Measurements from ENCODE around the gene BSG.
"Not testable (repeated sequence)": the region's sequence is repeated elsewhere in the genome, so short reads cannot be mapped to it uniquely, and the experiment has no call there.

Gene BSG

GRCh38 chr19:591099-591958, 18.9 kb downstream of the BSG start:
- peaks cover 38% of the 10 kb centered on the region for H3K27me3 ChIP-seq (ENCODE audit: low read depth)
- no peak overlapping the region for H3K4me3 ChIP-seq
- in situ Hi-C loops (cut with MboI; ENCODE audit: low sequenced_read_pairs): loop anchor here (25.0 kb wide), 1 partner anchor 146 kb away; no protein-coding TSS in a partner anchor
- peak in 1 of 2 experiments; percentile 63 for DNase-seq (ENCODE audit: low spot score in 2 of 2)
- H3K36me3 ChIP-seq (replicated peaks): no peaks in the 10 kb centered on the region
- H3K4me1 ChIP-seq: peaks cover 11% of the 10 kb centered on the region
- H3K9me3 ChIP-seq: no peaks in the 10 kb centered on the region

GRCh38 chr19:592101-592500, 19.7 kb downstream of the BSG start:
- peaks cover 11% of the 10 kb centered on the region for H3K4me1 ChIP-seq
- H3K9me3 ChIP-seq: no peaks in the 10 kb centered on the region
- H3K36me3 ChIP-seq (replicated peaks): no peaks in the 10 kb centered on the region
- in situ Hi-C loops (cut with MboI; ENCODE audit: low sequenced_read_pairs): loop anchor here (25.0 kb wide), 1 partner anchor 145 kb away; no protein-coding TSS in a partner anchor
- H3K27me3 ChIP-seq (ENCODE audit: low read depth): peaks cover 38% of the 10 kb centered on the region
- DNase-seq (ENCODE audit: low spot score in 2 of 2): no peak
- H3K4me3 ChIP-seq: no peak overlapping the region

GRCh38 chr19:593055-593454, 20.7 kb downstream of the BSG start:
- Histone ChIP-seq H3K4me1 (peaks cover 7% of the 10 kb centered on the region), H3K27me3 (ENCODE audit: low read depth) (peaks cover 38% of the 10 kb centered on the region), H3K36me3 (replicated peaks) (no peaks in the 10 kb centered on the region), H3K4me3 (no peak overlapping the region), H3K9me3 (no peaks in the 10 kb centered on the region)
- in situ Hi-C loops (cut with MboI; ENCODE audit: low sequenced_read_pairs): loop anchor here (25.0 kb wide), 1 partner anchor 144 kb away; no protein-coding TSS in a partner anchor
- DNase-seq (ENCODE audit: low spot score in 2 of 2): no peak

- Histone ChIP-seq H3K4me3 (no peak overlapping the region), H3K36me3 (replicated peaks) (no peaks in the 10 kb centered on the region), H3K9me3 (no peaks in the 10 kb centered on the region), H3K4me1 (peaks cover 4% of the 10 kb centered on the region), H3K27me3 (ENCODE audit: low read depth) (peaks cover 34% of the 10 kb centered on the region)
- in situ Hi-C loops (cut with MboI; ENCODE audit: low sequenced_read_pairs): loop anchor here (25.0 kb wide), 1 partner anchor 144 kb away; no protein-coding TSS in a partner anchor
- no peak for DNase-seq (ENCODE audit: low spot score in 2 of 2)
Measured at GRCh38 chr19:593505-593904, 21.1 kb downstream of the BSG start.

GRCh38 chr19:594265-594870, 22.0 kb downstream of the BSG start:
- Histone ChIP-seq H3K4me3 (no peak overlapping the region), H3K4me1 (peaks cover 1% of the 10 kb centered on the region; the same call in 1 of the 2 replicates), H3K36me3 (replicated peaks) (no peaks in the 10 kb centered on the region), H3K27me3 (ENCODE audit: low read depth) (peaks cover 28% of the 10 kb centered on the region), H3K9me3 (no peaks in the 10 kb centered on the region)
- in situ Hi-C loops (cut with MboI; ENCODE audit: low sequenced_read_pairs): loop anchor here (25.0 kb wide), 1 partner anchor 143 kb away; no protein-coding TSS in a partner anchor
- DNase-seq (ENCODE audit: low spot score in 2 of 2): no peak

GRCh38 chr19:595326-596262, 23.2 kb downstream of the BSG start:
- Histone ChIP-seq H3K4me1 (no peaks in the 10 kb centered on the region), H3K9me3 (no peaks in the 10 kb centered on the region), H3K4me3 (no peak overlapping the region), H3K36me3 (replicated peaks) (no peaks in the 10 kb centered on the region), H3K27me3 (ENCODE audit: low read depth) (peaks cover 27% of the 10 kb centered on the region)
- in situ Hi-C loops (cut with MboI; ENCODE audit: low sequenced_read_pairs): loop anchor here (25.0 kb wide), 1 partner anchor 142 kb away; no protein-coding TSS in a partner anchor
- no peak for DNase-seq (ENCODE audit: low spot score in 2 of 2)

GRCh38 chr19:596263-596655, 23.9 kb downstream of the BSG start:
- no peaks in the 10 kb centered on the region for H3K36me3 ChIP-seq (replicated peaks)
- no peaks in the 10 kb centered on the region for H3K4me1 ChIP-seq
- no peak overlapping the region for H3K4me3 ChIP-seq
- in situ Hi-C loops (cut with MboI; ENCODE audit: low sequenced_read_pairs): loop anchor here (25.0 kb wide), 1 partner anchor 141 kb away; no protein-coding TSS in a partner anchor
- no peaks in the 10 kb centered on the region for H3K9me3 ChIP-seq
- peaks cover 20% of the 10 kb centered on the region for H3K27me3 ChIP-seq (ENCODE audit: low read depth)
- no peak for DNase-seq (ENCODE audit: low spot score in 2 of 2)

GRCh38 chr19:597406-598315, 25.3 kb downstream of the BSG start:
- peaks cover 15% of the 10 kb centered on the region for H3K27me3 ChIP-seq (ENCODE audit: low read depth)
- no peaks in the 10 kb centered on the region for H3K9me3 ChIP-seq
- H3K4me3 ChIP-seq: no peak overlapping the region
- DNase-seq (ENCODE audit: low spot score in 2 of 2): no peak
- in situ Hi-C loops (cut with MboI; ENCODE audit: low sequenced_read_pairs): loop anchor here (25.0 kb wide), 1 partner anchor 140 kb away; no protein-coding TSS in a partner anchor
- no peaks in the 10 kb centered on the region for H3K4me1 ChIP-seq
- no peaks in the 10 kb centered on the region for H3K36me3 ChIP-seq (replicated peaks)

GRCh38 chr19:601310-601709, 28.9 kb downstream of the BSG start:
- Histone ChIP-seq H3K4me1 (no peaks in the 10 kb centered on the region), H3K27me3 (ENCODE audit: low read depth) (no peaks in the 10 kb centered on the region), H3K4me3 (no peak overlapping the region), H3K9me3 (peaks cover 3% of the 10 kb centered on the region; the same call in 1 of the 2 replicates), H3K36me3 (replicated peaks) (no peaks in the 10 kb centered on the region)
- DNase-seq (ENCODE audit: low spot score in 2 of 2): no peak
- in situ Hi-C loops (cut with MboI; ENCODE audit: low sequenced_read_pairs): no loop called here

- Histone ChIP-seq H3K4me3 (no peak overlapping the region), H3K4me1 (no peaks in the 10 kb centered on the region), H3K27me3 (ENCODE audit: low read depth) (no peaks in the 10 kb centered on the region), H3K9me3 (peaks cover 3% of the 10 kb centered on the region; the same call in 1 of the 2 replicates), H3K36me3 (replicated peaks) (no peaks in the 10 kb centered on the region)
- no peak for DNase-seq (ENCODE audit: low spot score in 2 of 2)
- in situ Hi-C loops (cut with MboI; ENCODE audit: low sequenced_read_pairs): no loop called here
Measured at GRCh38 chr19:601790-602189, 29.4 kb downstream of the BSG start.

- in situ Hi-C loops (cut with MboI; ENCODE audit: low sequenced_read_pairs): no loop called here
- Histone ChIP-seq H3K36me3 (replicated peaks) (no peaks in the 10 kb centered on the region), H3K27me3 (ENCODE audit: low read depth) (no peaks in the 10 kb centered on the region), H3K4me3 (no peak overlapping the region), H3K4me1 (no peaks in the 10 kb centered on the region), H3K9me3 (peaks cover 3% of the 10 kb centered on the region; the same call in 1 of the 2 replicates)
- DNase-seq (ENCODE audit: low spot score in 2 of 2): no peak
Measured at GRCh38 chr19:602391-603301, 30.2 kb downstream of the BSG start.

- in situ Hi-C loops (cut with MboI; ENCODE audit: low sequenced_read_pairs): not testable (repeated sequence)
Measured at GRCh38 chr19:603302-603639, 30.9 kb downstream of the BSG start.

More at GRCh38 chr19:603302-603639, 30.9 kb downstream of the BSG start:
- not testable (repeated sequence) for H3K4me1 ChIP-seq; H3K9me3 ChIP-seq; H3K36me3 ChIP-seq (replicated peaks); DNase-seq (ENCODE audit: low spot score in 2 of 2); H3K4me3 ChIP-seq; H3K27me3 ChIP-seq (ENCODE audit: low read depth)

All from HAP-1 (cell line).